Activated CD8-positive, alpha-beta T cell treated with anti-CD3 and anti-CD28 coated beads for 36 hours (primary cell): ENCODE results near the gene CLIC4. TPM values are rescaled to one million over a fixed set of nuclear protein-coding genes. Genes with fewer than 3 reads are reported as not detected.

Experiments
- ATAC-seq: fragments of 200-7000 bp; cut with Tn5 transposase; one replicate; pipeline ENCODE4 v1.10.0; 2021; ENCODE audit warnings: mild to moderate bottlenecking, moderate library complexity
- CTCF ChIA-PET: fragments of 350-600 bp; sonication (Branson Sonifier 250); formaldehyde crosslinking; loops from one replicate; lab custom pipeline; 2021; ENCODE audit warnings: antibody characterized with exemption; lab: Charles Lee
- POLR2A ChIA-PET: fragments of 350-600 bp; sonication (Branson Sonifier 250); formaldehyde crosslinking; loops from one replicate; lab custom pipeline; 2021; ENCODE audit warnings: antibody characterized with exemption; lab: Charles Lee
- DNase-seq: peaks from one replicate; pipeline ENCODE4 v3.0.0-alpha.2; 2020
- H3K27ac Mint-ChIP-seq: one replicate; pipeline ENCODE4 v1.8.0; 2021; ENCODE audit warnings: mild to moderate bottlenecking, mixed read lengths
- H3K27me3 Mint-ChIP-seq: one replicate; pipeline ENCODE4 v1.8.0; 2021; ENCODE audit warnings: mixed read lengths
- H3K36me3 Mint-ChIP-seq: one replicate; pipeline ENCODE4 v1.8.0; 2021; ENCODE audit warnings: low read depth, mixed read lengths
- H3K4me1 Mint-ChIP-seq: one replicate; pipeline ENCODE4 v1.8.0; 2021; ENCODE audit warnings: low read depth, mixed read lengths
- H3K4me3 Mint-ChIP-seq: one replicate; pipeline ENCODE4 v1.8.0; 2021; ENCODE audit warnings: mild to moderate bottlenecking, moderate library complexity, mixed read lengths
- H3K9me3 Mint-ChIP-seq: one replicate; pipeline ENCODE4 v1.8.0; 2021; ENCODE audit warnings: mixed read lengths
- CTCF ChIP-seq: fragments of 200-600 bp; IDR thresholded peaks from one replicate; pipeline ENCODE4 v1.8.0; 2022; ENCODE audit warnings: antibody characterized with exemption, mild to moderate bottlenecking
- intact Hi-C: fragments of 100-400 bp; cut with micrococcal nuclease; formaldehyde crosslinking; loops from one replicate; pipeline ENCODE4 v1.10.0; 2022
- total RNA-seq, 2 experiments: library from RNA; stranded (reverse); gene quantifications; one replicate each; pipeline ENCODE4 v1.2.3, GENCODE V29; 2021

Gene CLIC4
- total RNA-seq, 2 experiments from 2014 or later, result 19.7 to 21.8 TPM

- Mint-ChIP-seq H3K9me3 (no peaks in the 10 kb centered on the region), H3K27me3 (no peaks in the 10 kb centered on the region), H3K27ac (no peak overlapping the region), H3K4me1 (peaks cover 13% of the 10 kb centered on the region), H3K36me3 (no peaks in the 10 kb centered on the region), H3K4me3 (no peak overlapping the region)
- TF ChIP-seq CTCF, result no peak
- no peak for ATAC-seq
- intact Hi-C loops, result no loop called here
- DNase-seq, result no peak
- ChIA-PET POLR2A (no interaction called here), CTCF (interaction anchor here (0.6 to 1.0 kb wide), 3 partner anchors 9 to 276 kb away, joined by 3 read pairs; no protein-coding TSS in a partner anchor)
Measured at GRCh38 chr1:24872061-24872850, 127.0 kb downstream of the CLIC4 start.

- H3K4me3 Mint-ChIP-seq, result no peak overlapping the region
- no peaks in the 10 kb centered on the region for H3K9me3 Mint-ChIP-seq
- TF ChIP-seq CTCF, result no peak
- ChIA-PET CTCF (interaction anchor here (0.8 to 1.2 kb wide), 3 partner anchors 25 to 275 kb away, joined by 3 to 4 read pairs (median 3); no protein-coding TSS in a partner anchor), POLR2A (no interaction called here)
- intact Hi-C loops, result no loop called here
- no peak for ATAC-seq
- DNase-seq, result no peak
- H3K4me1 Mint-ChIP-seq, result peaks cover 13% of the 10 kb centered on the region
- no peaks in the 10 kb centered on the region for H3K36me3 Mint-ChIP-seq
- H3K27me3 Mint-ChIP-seq, result no peaks in the 10 kb centered on the region
- no peak overlapping the region for H3K27ac Mint-ChIP-seq
Measured at GRCh38 chr1:24873148-24873547, 127.9 kb downstream of the CLIC4 start.

- no peak overlapping the region for H3K27ac Mint-ChIP-seq
- H3K36me3 Mint-ChIP-seq, result no peaks in the 10 kb centered on the region
- TF ChIP-seq CTCF, result no peak
- H3K27me3 Mint-ChIP-seq, result no peaks in the 10 kb centered on the region
- H3K4me3 Mint-ChIP-seq, result no peak overlapping the region
- POLR2A ChIA-PET, result no interaction called here
- DNase-seq (no peak), ATAC-seq (no peak)
- CTCF ChIA-PET, result interaction anchor here (0.8 to 1.2 kb wide), 4 partner anchors 22 to 39 kb away, joined by 3 to 4 read pairs (median 4); no protein-coding TSS in a partner anchor
- peaks cover 13% of the 10 kb centered on the region for H3K4me1 Mint-ChIP-seq
- H3K9me3 Mint-ChIP-seq, result no peaks in the 10 kb centered on the region
- intact Hi-C loops, result no loop called here
Measured at GRCh38 chr1:24874056-24874455, 128.8 kb downstream of the CLIC4 start.

- intact Hi-C loops, result no loop called here
- ATAC-seq, result no peak
- TF ChIP-seq CTCF, result no peak
- H3K9me3 Mint-ChIP-seq, result no peaks in the 10 kb centered on the region
- no peak overlapping the region for H3K27ac Mint-ChIP-seq
- peaks cover 13% of the 10 kb centered on the region for H3K4me1 Mint-ChIP-seq
- CTCF ChIA-PET, result interaction anchor here (0.8 to 1.2 kb wide), 3 partner anchors 21 to 40 kb away, joined by 3 to 4 read pairs (median 3); no protein-coding TSS in a partner anchor
- no peak for DNase-seq
- H3K36me3 Mint-ChIP-seq, result no peaks in the 10 kb centered on the region
- no peak overlapping the region for H3K4me3 Mint-ChIP-seq
- no peaks in the 10 kb centered on the region for H3K27me3 Mint-ChIP-seq
- POLR2A ChIA-PET, result interaction anchor here (0.8 kb wide), 1 partner anchor 10 kb away, joined by 3 read pairs; no protein-coding TSS in a partner anchor
Measured at GRCh38 chr1:24874611-24875234, 129.5 kb downstream of the CLIC4 start.
